Measurements from ENCODE around the gene PNMT. TPM values are rescaled to one million over a fixed set of nuclear protein-coding genes. Genes with fewer than 3 reads are reported as not detected.
A peak's percentile ranks its signal among the peaks of the same experiment; 100 is the strongest.

The PNMT gene
- total and polyA plus RNA-seq, 12 donors, result 2.7 to 30.0 (median 4.2) TPM

DNA sequence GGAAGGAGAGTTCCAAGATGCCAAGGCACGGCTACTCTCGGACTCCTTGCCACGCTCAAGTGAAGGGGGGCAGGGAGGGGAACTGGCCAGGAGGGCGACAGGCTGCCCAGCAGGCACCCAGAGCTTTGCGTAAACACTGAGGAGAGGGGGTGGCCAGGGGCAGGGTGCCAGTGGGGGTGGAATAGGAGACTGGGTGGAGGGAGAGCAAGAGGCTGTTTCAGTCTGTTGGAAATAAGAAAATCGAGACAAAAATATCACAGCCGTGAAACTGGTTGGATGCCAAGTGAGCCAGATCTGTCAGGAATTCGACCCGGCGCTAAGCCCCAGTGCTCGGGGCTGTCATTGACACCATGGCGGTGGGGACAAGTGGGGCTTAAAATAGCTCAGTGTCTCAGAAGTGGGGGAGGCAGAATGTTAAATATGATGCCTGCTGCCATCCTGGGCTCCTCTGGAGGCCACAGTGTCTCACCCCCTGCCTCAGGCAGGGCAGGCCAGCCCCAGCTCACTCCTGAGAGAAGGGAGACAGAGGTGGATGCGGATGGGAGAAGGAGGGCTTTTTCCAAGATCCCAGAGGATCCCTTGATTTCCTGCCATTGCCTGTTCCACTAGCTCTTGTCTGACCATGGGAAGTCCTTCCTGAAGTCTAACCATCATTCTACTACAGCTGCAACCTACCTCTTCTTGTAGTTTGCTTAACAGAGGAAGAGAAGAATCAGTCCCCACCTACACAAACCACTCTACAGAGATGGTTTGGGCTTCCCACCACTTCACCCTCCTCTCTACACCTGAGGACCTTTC lies 9.5 kb downstream of the PNMT start:
- no peaks in the 10 kb centered on the region for H3K27me3 ChIP-seq

DNA sequence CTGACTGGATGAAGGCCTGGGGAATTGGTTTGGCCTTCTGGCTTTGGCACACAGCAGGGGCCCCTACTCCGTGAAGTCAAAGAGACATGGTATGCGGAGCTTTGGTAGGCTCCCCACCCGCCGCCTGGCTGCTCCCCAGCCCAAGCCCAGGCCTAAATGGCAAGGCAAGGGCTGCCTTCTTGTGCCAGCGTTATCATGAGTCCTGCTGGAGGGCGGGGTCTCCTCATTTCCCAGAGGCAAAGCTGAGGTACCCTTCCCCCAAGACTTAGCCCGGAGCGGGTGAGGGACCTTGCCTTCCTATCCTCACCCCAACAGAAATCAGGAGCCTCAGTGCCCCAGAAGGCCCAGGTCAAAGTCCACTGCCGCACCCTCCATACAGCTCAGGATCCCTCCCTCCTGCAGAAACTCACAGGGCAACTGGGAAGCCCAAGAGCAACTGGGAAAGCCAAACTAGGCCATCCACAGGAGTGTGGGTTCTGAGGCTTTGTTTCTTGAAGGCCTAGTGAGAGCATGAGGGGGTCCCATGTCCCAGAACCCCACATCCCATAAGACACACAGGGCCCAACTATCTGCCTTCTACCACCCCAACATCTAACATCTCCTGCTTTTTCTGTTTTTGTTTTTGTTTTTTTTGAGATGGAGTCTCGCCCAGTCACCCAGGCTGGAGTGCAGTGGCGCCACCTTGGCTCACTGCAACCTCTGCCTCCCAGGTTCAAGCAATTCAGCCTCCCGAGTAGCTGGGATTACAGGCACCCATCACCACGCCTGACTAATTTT lies 10.3 kb downstream of the PNMT start:
- no peaks in the 10 kb centered on the region for H3K27me3 ChIP-seq
- peak in 1 of 8 donors; percentile 0 for ATAC-seq
- no peak for DNase-seq
- no peak for TF ChIP-seq CTCF (IDR thresholded peaks at IDR 0.05)
- no peaks in the 10 kb centered on the region for H3K9me3 ChIP-seq
- peak overlapping the region; percentile 61 to 95 (median 89) for H3K27ac ChIP-seq
- no peak overlapping the region for H3K4me3 ChIP-seq
- WGBS, 2 donors, result 69 to 79% methylated on average over 13 of the region's 13 CpGs
- H3K36me3 ChIP-seq, result peaks cover 0 to 29% (median 0%) of the 10 kb centered on the region in 9 donors
- intact Hi-C loops (cut with DNase I), result loop anchor here in 1 of 10 donors (10.0 kb wide), 1 partner anchor 54 kb away; the partner anchor contains the start of gene PPP1R1B
- peaks cover 36 to 67% (median 56%) of the 10 kb centered on the region in 9 donors for H3K4me1 ChIP-seq

More for the DNA sequence above, 9.5 kb downstream of the PNMT start:
- H3K27ac ChIP-seq, result peak overlapping the region; percentile 61 to 95 (median 89)
- no peaks in the 10 kb centered on the region for H3K9me3 ChIP-seq
- H3K36me3 ChIP-seq, result peaks cover 0 to 23% (median 0%) of the 10 kb centered on the region in 9 donors
- no peak for TF ChIP-seq CTCF (IDR thresholded peaks at IDR 0.05)
- DNase-seq (peak; percentile 80 to 82), ATAC-seq (peak; percentile 60 to 84 (median 78))
- H3K4me1 ChIP-seq, result peaks cover 36 to 71% (median 56%) of the 10 kb centered on the region in 9 donors
- no peak overlapping the region for H3K4me3 ChIP-seq
- 40 to 50% methylated on average over 13 of the region's 13 CpGs for whole genome bisulfite sequencing, 2 donors
- intact Hi-C loops (cut with DNase I), result loop anchor here in 1 of 10 donors (10.0 kb wide), 1 partner anchor 53 kb away; the partner anchor contains the start of gene PPP1R1B

- no peak for TF ChIP-seq CTCF (IDR thresholded peaks at IDR 0.05)
- WGBS, 2 donors, result 49 to 54% methylated on average over 12 of the region's 12 CpGs
- DNase-seq (no peak), ATAC-seq (peak; percentile 40 to 65 (median 48))
- H3K4me3 ChIP-seq, result no peak overlapping the region
- peaks cover 33 to 62% (median 53%) of the 10 kb centered on the region in 9 donors for H3K4me1 ChIP-seq
- H3K27ac ChIP-seq, result peak overlapping the region; percentile 61 to 95 (median 89)
- peaks cover 0 to 41% (median 0%) of the 10 kb centered on the region in 9 donors for H3K36me3 ChIP-seq
- H3K27me3 ChIP-seq, result no peaks in the 10 kb centered on the region
- no peaks in the 10 kb centered on the region for H3K9me3 ChIP-seq
- intact Hi-C loops (cut with DNase I), result loop anchor here in 1 of 10 donors (10.0 kb wide), 1 partner anchor 55 kb away; the partner anchor contains the start of gene PPP1R1B
Observed at GRCh38 chr17:39679521-39680192, 11.4 kb downstream of the PNMT start.

All from heart right ventricle (tissue), 16 donors.